ENCODE data around the gene CC2D1A.

The CC2D1A gene

GRCh38 chr19:13952154-13952930 is 46.3 kb downstream of the CC2D1A start, which contains the start of gene DCAF15:
Gene DCAF15, plus strand, starts transcription at chr19:13952509. Its CDS starts 4 bp downstream, at chr19:13952513.
- Mint-ChIP-seq H3K36me3 (peaks cover 15 to 18% of the 10 kb centered on the region in 2 donors), H3K4me3 (peak within 1 kb of the TSS; percentile 95 to 98)

GRCh38 chr19:13952931-13953531 is 47.0 kb downstream of the CC2D1A start:
- ATAC-seq (replicated peaks), result no peak
- Mint-ChIP-seq H3K27ac (peak overlapping the region; percentile 90), H3K36me3 (peaks cover 16 to 18% of the 10 kb centered on the region in 2 donors), H3K9me3 (no peaks in the 10 kb centered on the region), H3K4me3 (peak overlapping the region; percentile 95 to 98), H3K27me3 (no peaks in the 10 kb centered on the region), H3K4me1 (peaks cover 10 to 24% of the 10 kb centered on the region in 2 donors)
- DNase-seq, result no peak

More at GRCh38 chr19:13952154-13952930, 46.3 kb downstream of the CC2D1A start, which contains the start of gene DCAF15:
- peak; percentile 100 for DNase-seq
- ATAC-seq (replicated peaks), result peak; percentile 98 to 99
- peaks cover 10 to 24% of the 10 kb centered on the region in 2 donors for H3K4me1 Mint-ChIP-seq
- H3K27me3 Mint-ChIP-seq, result no peaks in the 10 kb centered on the region
- no peaks in the 10 kb centered on the region for H3K9me3 Mint-ChIP-seq
- H3K27ac Mint-ChIP-seq, result peak within 1 kb of the TSS; percentile 97

DNA sequence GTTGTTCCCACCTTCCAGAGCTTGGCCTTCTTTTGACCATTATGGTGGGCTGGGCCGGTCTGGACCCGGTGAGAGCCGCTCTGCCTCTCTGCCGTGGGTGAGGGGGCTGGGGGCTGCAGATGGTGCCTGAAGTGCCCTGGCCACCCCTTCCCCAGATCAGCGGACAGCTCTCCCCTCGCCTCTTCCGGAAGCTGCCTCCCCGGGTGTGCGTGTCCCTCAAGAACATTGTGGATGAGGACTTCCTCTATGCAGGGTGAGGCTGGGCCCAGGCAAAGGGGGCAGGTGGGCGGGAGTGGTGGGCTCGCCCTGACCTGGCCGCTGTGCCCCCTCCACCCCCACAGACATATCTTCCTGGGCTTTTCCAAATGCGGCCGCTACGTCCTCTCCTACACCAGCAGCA is 48.2 kb downstream of the CC2D1A start:
- no peaks in the 10 kb centered on the region for H3K9me3 Mint-ChIP-seq
- no peaks in the 10 kb centered on the region for H3K27me3 Mint-ChIP-seq
- ATAC-seq (replicated peaks) (no peak), DNase-seq (no peak)
- peaks cover 21 to 22% of the 10 kb centered on the region in 2 donors for H3K36me3 Mint-ChIP-seq
- no peak overlapping the region for H3K27ac Mint-ChIP-seq
- peak overlapping the region; percentile 95 to 98 for H3K4me3 Mint-ChIP-seq
- H3K4me1 Mint-ChIP-seq, result peaks cover 10 to 24% of the 10 kb centered on the region in 2 donors

DNA sequence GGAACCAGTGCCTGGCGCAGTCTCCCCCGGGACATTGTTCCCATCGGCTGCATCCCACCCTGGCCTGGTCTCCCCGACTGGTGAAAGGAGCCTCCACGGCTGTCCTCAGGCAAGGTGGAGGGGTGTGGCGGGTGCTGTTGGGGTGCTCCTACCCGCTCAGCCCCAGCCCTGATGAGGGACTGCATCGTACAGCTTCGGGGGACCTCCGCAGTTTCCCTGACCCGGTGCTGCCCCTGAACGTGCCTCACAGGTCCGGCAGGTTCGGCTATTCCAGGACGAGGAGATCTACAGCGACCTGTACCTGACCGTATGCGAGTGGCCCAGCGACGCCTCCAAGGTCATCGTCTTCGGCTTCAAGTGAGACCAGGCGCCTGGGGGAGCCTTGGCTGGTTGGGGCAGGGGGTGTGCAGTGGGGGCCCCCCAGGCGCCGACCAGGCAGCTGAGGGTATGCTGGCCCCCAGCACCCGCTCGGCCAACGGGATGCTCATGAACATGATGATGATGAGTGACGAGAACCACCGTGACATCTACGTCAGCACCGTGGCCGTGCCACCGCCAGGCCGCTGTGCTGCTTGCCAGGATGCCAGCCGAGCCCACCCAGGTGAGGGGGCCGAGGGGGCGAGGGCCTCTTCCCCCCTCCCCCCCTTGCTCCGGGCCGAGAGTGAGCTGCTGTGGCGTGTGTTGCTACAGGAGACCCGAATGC is 49.8 kb downstream of the CC2D1A start:
- Mint-ChIP-seq H3K27ac (no peak overlapping the region), H3K4me3 (no peak overlapping the region), H3K27me3 (no peaks in the 10 kb centered on the region), H3K36me3 (peaks cover 25 to 31% of the 10 kb centered on the region in 2 donors), H3K4me1 (peaks cover 10 to 24% of the 10 kb centered on the region in 2 donors), H3K9me3 (no peaks in the 10 kb centered on the region)
- DNase-seq (no peak), ATAC-seq (replicated peaks) (no peak)

- H3K4me3 Mint-ChIP-seq, result no peak overlapping the region
- peaks cover 27 to 33% of the 10 kb centered on the region in 2 donors for H3K36me3 Mint-ChIP-seq
- H3K9me3 Mint-ChIP-seq, result no peaks in the 10 kb centered on the region
- ATAC-seq (replicated peaks) (no peak), DNase-seq (no peak)
- H3K27ac Mint-ChIP-seq, result no peak overlapping the region
- H3K4me1 Mint-ChIP-seq, result peaks cover 10 to 24% of the 10 kb centered on the region in 2 donors
- no peaks in the 10 kb centered on the region for H3K27me3 Mint-ChIP-seq
These were observed 50.4 kb downstream of the CC2D1A start for GRCh38 chr19:13956365-13956744.

DNA sequence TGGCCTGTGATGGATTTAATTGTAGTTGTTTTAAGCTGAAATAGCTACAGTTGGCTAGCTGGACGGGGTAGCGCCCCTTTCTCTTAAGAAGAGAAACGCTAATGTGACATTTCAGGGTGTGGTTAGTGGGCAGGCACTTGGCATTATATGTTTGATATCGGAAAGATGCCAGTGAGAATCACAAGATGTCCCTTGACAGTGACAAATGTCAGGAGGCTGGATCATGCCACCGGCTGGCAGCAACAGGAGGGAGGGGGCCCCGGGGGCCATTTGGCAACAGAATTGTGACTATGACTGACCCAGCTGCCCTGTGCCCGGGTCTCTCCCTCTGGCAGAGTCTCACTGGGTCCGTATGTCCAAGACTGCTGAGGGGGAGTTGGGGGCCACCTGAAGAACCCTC is 51.0 kb downstream of the CC2D1A start:
- H3K27me3 Mint-ChIP-seq, result no peaks in the 10 kb centered on the region
- H3K27ac Mint-ChIP-seq, result no peak overlapping the region
- DNase-seq (no peak), ATAC-seq (replicated peaks) (no peak)
- peaks cover 8 to 19% of the 10 kb centered on the region in 2 donors for H3K4me1 Mint-ChIP-seq
- H3K9me3 Mint-ChIP-seq, result no peaks in the 10 kb centered on the region
- H3K36me3 Mint-ChIP-seq, result peaks cover 31 to 37% of the 10 kb centered on the region in 2 donors
- no peak overlapping the region for H3K4me3 Mint-ChIP-seq

GRCh38 chr19:13958043-13958442 is 52.0 kb downstream of the CC2D1A start:
- peaks cover 8 to 16% of the 10 kb centered on the region in 2 donors for H3K4me1 Mint-ChIP-seq
- ATAC-seq (replicated peaks), result no peak
- H3K27me3 Mint-ChIP-seq, result no peaks in the 10 kb centered on the region
- peaks cover 31 to 37% of the 10 kb centered on the region in 2 donors for H3K36me3 Mint-ChIP-seq
- no peak for DNase-seq
- H3K27ac Mint-ChIP-seq, result no peak overlapping the region
- no peak overlapping the region for H3K4me3 Mint-ChIP-seq
- H3K9me3 Mint-ChIP-seq, result no peaks in the 10 kb centered on the region

DNA sequence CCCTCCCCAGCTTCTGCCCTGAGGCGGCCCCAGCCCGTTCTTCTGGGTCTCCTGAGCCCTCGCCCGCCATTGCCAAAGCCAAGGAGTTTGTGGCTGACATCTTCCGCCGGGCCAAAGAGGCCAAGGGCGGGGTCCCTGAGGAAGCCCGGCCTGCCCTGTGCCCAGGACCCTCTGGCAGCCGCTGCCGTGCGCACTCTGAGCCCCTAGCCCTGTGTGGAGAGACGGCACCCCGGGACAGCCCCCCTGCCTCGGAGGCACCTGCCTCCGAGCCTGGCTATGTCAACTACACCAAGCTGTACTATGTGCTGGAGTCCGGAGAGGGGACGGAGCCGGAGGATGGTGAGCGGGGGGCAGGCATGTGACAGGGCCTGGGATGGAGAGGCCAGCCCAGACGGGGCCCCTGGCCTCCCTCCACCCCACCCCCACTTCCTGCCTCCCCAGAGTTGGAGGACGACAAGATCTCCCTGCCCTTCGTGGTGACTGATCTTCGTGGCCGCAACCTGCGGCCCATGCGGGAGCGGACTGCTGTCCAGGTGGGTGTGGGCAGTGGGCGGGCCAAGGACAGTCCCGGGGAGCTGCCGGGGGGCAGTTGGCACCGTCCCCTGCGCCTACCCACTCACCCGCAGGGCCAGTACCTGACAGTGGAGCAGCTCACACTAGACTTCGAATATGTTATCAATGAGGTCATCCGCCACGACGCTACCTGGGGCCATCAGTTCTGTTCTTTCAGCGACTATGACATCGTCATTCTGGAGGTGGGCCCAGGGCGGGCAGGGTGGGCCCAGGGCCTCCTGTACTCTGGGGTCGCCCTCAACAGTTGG is 53.4 kb downstream of the CC2D1A start:
- no peaks in the 10 kb centered on the region for H3K27me3 Mint-ChIP-seq
- no peak overlapping the region for H3K4me3 Mint-ChIP-seq
- H3K36me3 Mint-ChIP-seq, result peaks cover 29 to 40% of the 10 kb centered on the region in 2 donors
- H3K9me3 Mint-ChIP-seq, result no peaks in the 10 kb centered on the region
- no peak overlapping the region for H3K27ac Mint-ChIP-seq
- DNase-seq (no peak), ATAC-seq (replicated peaks) (no peak)
- H3K4me1 Mint-ChIP-seq, result peaks cover 2 to 3% of the 10 kb centered on the region in 2 donors

DNA sequence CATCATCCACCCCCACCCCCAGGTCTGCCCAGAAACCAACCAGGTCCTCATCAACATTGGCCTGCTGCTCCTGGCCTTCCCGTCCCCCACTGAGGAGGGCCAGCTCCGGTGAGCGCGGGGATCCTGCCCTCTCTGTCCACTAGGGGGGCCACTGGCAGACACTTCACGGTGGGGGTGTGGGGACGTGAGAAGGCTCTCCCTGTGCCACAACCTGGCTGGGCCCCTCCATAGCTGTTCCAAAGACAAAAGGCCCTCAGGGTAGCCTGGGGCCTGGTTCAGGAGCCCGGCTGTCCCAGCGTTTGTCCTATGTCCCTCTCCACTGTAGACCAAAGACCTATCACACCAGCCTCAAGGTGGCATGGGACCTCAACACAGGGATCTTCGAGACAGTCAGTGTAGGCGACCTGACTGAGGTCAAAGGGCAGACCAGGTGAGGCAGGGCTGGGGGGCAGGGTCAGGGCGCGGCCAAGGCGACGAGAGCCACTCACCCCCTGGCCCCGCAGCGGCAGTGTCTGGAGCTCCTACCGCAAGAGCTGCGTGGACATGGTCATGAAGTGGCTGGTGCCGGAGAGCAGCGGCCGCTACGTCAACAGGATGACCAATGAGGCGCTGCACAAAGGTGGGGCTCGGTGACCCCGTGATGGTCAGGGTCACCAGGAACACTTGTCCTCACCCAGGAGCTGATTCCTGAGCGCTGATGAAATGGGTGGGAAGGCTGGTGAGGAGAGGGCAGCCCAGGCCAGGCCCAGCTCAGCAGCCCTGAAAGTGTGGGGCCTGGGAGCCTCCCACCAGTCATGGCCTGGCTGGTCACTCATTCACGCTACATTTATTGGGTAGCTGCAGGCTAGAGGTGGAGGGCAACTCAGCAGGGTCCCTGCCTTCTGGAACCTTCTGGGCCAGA is 54.2 kb downstream of the CC2D1A start:
- H3K4me1 Mint-ChIP-seq, result no peaks in the 10 kb centered on the region
- no peaks in the 10 kb centered on the region for H3K27me3 Mint-ChIP-seq
- peaks cover 26 to 42% of the 10 kb centered on the region in 2 donors for H3K36me3 Mint-ChIP-seq
- H3K27ac Mint-ChIP-seq, result peak overlapping the region; percentile 63
- peak in 1 of 2 donors; percentile 60 for ATAC-seq (replicated peaks)
- no peaks in the 10 kb centered on the region for H3K9me3 Mint-ChIP-seq
- DNase-seq, result no peak
- no peak overlapping the region for H3K4me3 Mint-ChIP-seq

DNA sequence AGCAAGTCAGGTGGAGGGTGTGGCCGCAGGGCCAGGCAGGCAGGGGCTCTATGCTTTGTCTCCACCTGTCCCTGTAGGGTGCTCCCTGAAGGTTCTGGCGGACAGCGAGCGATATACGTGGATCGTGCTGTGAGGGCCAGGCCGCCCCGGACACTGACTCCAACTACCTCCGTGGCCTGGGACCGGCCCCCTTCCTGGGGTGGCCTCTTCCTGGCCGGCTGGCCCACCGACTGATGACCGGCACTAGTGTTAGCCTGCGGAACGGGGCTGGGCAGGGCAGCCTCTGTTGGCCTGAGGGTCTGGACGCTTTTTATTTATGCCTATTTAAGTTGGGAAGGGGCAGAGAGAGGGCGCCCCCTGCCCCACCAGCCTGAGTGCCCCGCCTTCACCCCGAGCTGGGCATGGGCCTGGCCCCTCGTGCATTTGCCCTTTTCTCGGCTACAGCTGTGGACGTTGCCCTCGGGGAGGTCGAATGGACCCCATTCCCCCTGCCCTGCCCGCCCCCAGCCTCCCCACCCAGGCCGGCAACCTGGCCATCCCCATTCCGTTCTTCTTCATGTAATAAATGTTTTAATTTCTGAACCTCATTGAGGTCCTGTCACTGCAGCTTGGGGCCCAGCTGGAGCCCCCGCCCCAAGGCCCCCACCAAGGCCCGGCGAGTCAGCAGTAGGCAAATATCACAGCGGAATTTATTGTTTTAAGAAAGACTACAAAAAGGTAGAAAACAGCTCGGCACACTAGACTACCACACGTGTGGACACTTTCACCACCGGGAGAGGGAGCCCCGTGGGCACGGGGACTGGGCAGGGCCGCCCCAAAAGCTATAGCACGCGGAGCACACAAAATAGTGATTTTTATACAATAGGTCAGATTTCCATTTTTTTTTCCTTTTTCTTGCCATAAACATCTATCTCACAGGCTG is 55.1 kb downstream of the CC2D1A start:
- ATAC-seq (replicated peaks), result no peak
- Mint-ChIP-seq H3K27me3 (no peaks in the 10 kb centered on the region), H3K36me3 (peaks cover 21 to 36% of the 10 kb centered on the region in 2 donors), H3K4me3 (no peak overlapping the region), H3K4me1 (no peaks in the 10 kb centered on the region), H3K9me3 (no peaks in the 10 kb centered on the region), H3K27ac (peak overlapping the region; percentile 85)
- DNase-seq, result no peak

DNA sequence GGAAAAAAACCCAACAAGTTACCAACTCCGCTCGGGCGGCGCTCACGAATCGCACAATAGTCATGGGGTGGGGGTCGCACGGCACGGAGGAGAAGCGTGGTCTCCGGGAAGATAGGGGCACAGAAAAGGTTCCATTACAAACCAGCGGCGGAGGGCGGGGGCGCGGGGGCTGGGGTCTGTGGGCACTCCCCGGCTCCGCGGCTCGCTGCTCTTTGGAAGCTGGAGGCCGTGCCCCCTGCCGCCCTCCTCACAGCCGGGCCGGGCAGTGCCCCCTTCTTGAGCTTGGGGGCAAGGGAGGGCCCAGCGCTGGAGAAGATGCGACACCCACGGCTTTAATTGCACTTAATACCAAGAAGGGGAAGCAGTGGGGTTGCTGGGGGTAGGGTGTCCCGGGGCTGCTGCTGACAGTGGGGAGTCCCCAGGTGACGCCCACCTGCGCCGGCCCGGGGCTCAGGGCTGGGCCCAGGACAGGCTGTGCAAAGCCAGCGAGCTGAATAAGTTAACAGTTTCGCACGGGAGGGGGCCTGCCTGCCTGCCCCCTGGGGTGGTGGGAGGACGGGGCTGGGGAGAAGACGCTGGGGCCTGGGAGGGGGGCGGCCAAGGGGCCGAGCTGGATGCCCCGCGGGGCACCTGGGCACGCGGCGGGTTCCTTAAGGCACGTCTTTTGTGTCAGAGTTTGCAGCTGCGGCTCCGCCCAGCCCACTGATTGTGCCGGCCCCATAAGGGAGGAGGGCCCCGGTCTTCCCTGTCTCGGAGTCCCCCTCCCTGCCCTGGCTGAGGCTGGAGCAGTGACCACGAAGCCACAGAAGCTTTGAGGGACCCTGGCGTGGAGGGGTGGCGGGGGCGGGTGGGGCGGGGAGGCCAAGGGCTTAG is 56.1 kb downstream of the CC2D1A start:
- no peaks in the 10 kb centered on the region for H3K9me3 Mint-ChIP-seq
- H3K36me3 Mint-ChIP-seq, result peaks cover 16 to 32% of the 10 kb centered on the region in 2 donors
- no peak for DNase-seq
- H3K4me1 Mint-ChIP-seq, result no peaks in the 10 kb centered on the region
- H3K27ac Mint-ChIP-seq, result peak overlapping the region; percentile 65
- no peaks in the 10 kb centered on the region for H3K27me3 Mint-ChIP-seq
- ATAC-seq (replicated peaks), result no peak
- no peak overlapping the region for H3K4me3 Mint-ChIP-seq

All from stimulated activated naive B cell treated with anti-CD40 and anti-IgM and Interleukin-4, amounts not matched to agents 10 μg/mL and 1 μg/mL and 100 μg/mL, for 72 hours (primary cell).